H1 (cell line): ENCODE data around the gene SMPX. TPM values are rescaled to one million over a fixed set of nuclear protein-coding genes. Genes with fewer than 3 reads are reported as not detected.

Experiments
- CTCF ChIA-PET: fragments of 300-600 bp; sonication (Branson Sonifier 250); formaldehyde crosslinking; loops from one replicate; lab custom pipeline; 2021; ENCODE audit not compliant: partially characterized antibody; lab: Charles Lee
- POLR2A ChIA-PET: fragments of 300-600 bp; sonication (Branson Sonifier 250); formaldehyde crosslinking; loops from one replicate; lab custom pipeline; 2021; ENCODE audit warnings: inconsistent platforms; ENCODE audit not compliant: partially characterized antibody; lab: Charles Lee
- DNase-seq, 2 experiments: peaks; one replicate each; pipeline versions ENCODE4 v3.0.0 to v3.0.0-alpha.2; 2010 to 2022; ENCODE audit warnings: low spot score in 2 of 2, low read depth in 1 of 2, mixed read lengths in 1 of 2
- FAIRE-seq: peaks from 2 replicates; lab custom pipeline; 2011; peaks lifted over from hg19 to GRCh38; lab: Jason Lieb, UNC
- H2AFZ ChIP-seq: 2 replicates; pipeline ENCODE4 v1.8.1; 2012; ENCODE audit warnings: low read length, inconsistent platforms
- H2AK5ac ChIP-seq: 2 replicates; pipeline ENCODE4 v1.6.1; 2013; ENCODE audit warnings: low read depth, low read length
- H2BK120ac ChIP-seq: replicated peaks from 2 replicates; pipeline ENCODE3; 2013; ENCODE audit warnings: low read depth, low read length, inconsistent platforms
- H2BK12ac ChIP-seq: 2 replicates; pipeline ENCODE4 v1.6.1; 2013; ENCODE audit warnings: low read depth, low read length
- H2BK15ac ChIP-seq: 2 replicates; pipeline ENCODE4 v1.6.1; 2013; ENCODE audit warnings: low read length
- H2BK20ac ChIP-seq: 2 replicates; pipeline ENCODE4 v1.6.1; 2013; ENCODE audit warnings: low read length
- H2BK5ac ChIP-seq: 2 replicates; pipeline ENCODE4 v1.6.1; 2013; ENCODE audit warnings: low read depth, low read length
- H3K14ac ChIP-seq: 2 replicates; pipeline ENCODE4 v1.6.1; 2013; ENCODE audit warnings: inconsistent platforms; ENCODE audit not compliant: insufficient read length
- H3K18ac ChIP-seq: 2 replicates; pipeline ENCODE4 v1.6.1; 2013; ENCODE audit warnings: low read length; ENCODE audit errors: extremely low read depth
- H3K23ac ChIP-seq: 2 replicates; pipeline ENCODE4 v1.6.1; 2013; ENCODE audit warnings: inconsistent platforms; ENCODE audit not compliant: insufficient read length
- H3K23me2 ChIP-seq: 2 replicates; pipeline ENCODE4 v1.6.1; 2013; ENCODE audit warnings: low read depth, low read length
- H3K27ac ChIP-seq: 2 replicates; pipeline ENCODE4 v1.6.1; 2011; ENCODE audit warnings: low read depth, low read length, inconsistent platforms
- H3K27me3 ChIP-seq, 4 experiments: replicated peaks in 1 of 4; 1 replicate in 1 of 4; 2 replicates in 3 of 4; pipeline versions ENCODE4 v1.6.1 to v1.8.1; 2011 to 2013; ENCODE audit warnings: low read length in 3 of 4, mild to moderate bottlenecking in 3 of 4, inconsistent platforms in 2 of 4, mixed read lengths in 2 of 4, moderate library complexity in 1 of 4; ENCODE audit not compliant: control insufficient read depth in 3 of 4, insufficient read depth in 3 of 4; ENCODE audit errors: extremely low read depth in 1 of 4
- H3K36me3 ChIP-seq, 4 experiments: 2 replicates each; pipeline versions ENCODE4 v1.6.1 to v1.8.1; 2011 to 2013; ENCODE audit warnings: mild to moderate bottlenecking in 4 of 4, low read length in 3 of 4, moderate library complexity in 2 of 4, control low read depth in 1 of 4, inconsistent platforms in 1 of 4; ENCODE audit not compliant: insufficient read depth in 4 of 4, control insufficient read depth in 2 of 4
- H3K4ac ChIP-seq: replicated peaks from 2 replicates; pipeline ENCODE3; 2013; ENCODE audit warnings: low read length, low read depth, mixed read lengths, inconsistent platforms; ENCODE audit not compliant: insufficient read length
- H3K4me1 ChIP-seq, 4 experiments: replicated peaks in 1 of 4; 1 replicate in 1 of 4; 2 replicates in 3 of 4; pipeline versions ENCODE4 v1.6.1 to v1.8.1; 2011 to 2013; ENCODE audit warnings: low read length in 3 of 4, inconsistent platforms in 2 of 4, mixed read lengths in 1 of 4; ENCODE audit not compliant: insufficient read depth in 4 of 4, control insufficient read depth in 3 of 4
- H3K4me2 ChIP-seq, 2 experiments: 2 replicates each; pipeline versions ENCODE4 v1.6.1 to v1.8.1; 2011 to 2013; ENCODE audit warnings: low read depth in 2 of 2, low read length in 2 of 2, control low read depth in 1 of 2, inconsistent platforms in 1 of 2, mild to moderate bottlenecking in 1 of 2; ENCODE audit not compliant: insufficient read depth in 1 of 2
- H3K4me3 ChIP-seq, 4 experiments: fragments of 200-600, 300-600 bp in 1 of 4; sonication (generic), shearing (Covaris generic), sonication (Bioruptor Twin) in 1 of 4; 2 replicates each; pipeline versions ENCODE4 v1.5.1 to v1.8.1; 2011 to 2016; ENCODE audit warnings: low read length in 4 of 4, low read depth in 3 of 4, control low read depth in 2 of 4, inconsistent platforms in 2 of 4, mild to moderate bottlenecking in 2 of 4, mixed read lengths in 1 of 4, moderate library complexity in 1 of 4; ENCODE audit not compliant: insufficient read depth in 2 of 4; ENCODE audit errors: extremely low read depth in 1 of 4
- H3K56ac ChIP-seq: replicated peaks from 2 replicates; pipeline ENCODE3; 2013; ENCODE audit warnings: low read depth, mild to moderate bottlenecking, mixed read lengths, low read length, inconsistent platforms; ENCODE audit not compliant: insufficient read length
- H3K79me1 ChIP-seq: 2 replicates; pipeline ENCODE4 v1.6.1; 2013; ENCODE audit warnings: low read depth, low read length, control low read depth
- H3K79me2 ChIP-seq, 2 experiments: 2 replicates each; pipeline versions ENCODE4 v1.6.1 to v1.8.1; 2012 to 2013; ENCODE audit warnings: low read length in 2 of 2, mild to moderate bottlenecking in 2 of 2, inconsistent platforms in 1 of 2; ENCODE audit not compliant: insufficient read depth in 2 of 2, control insufficient read depth in 1 of 2
- H3K9ac ChIP-seq, 4 experiments: replicated peaks in 1 of 4; 1 replicate in 1 of 4; 2 replicates in 3 of 4; pipeline versions ENCODE4 v1.6.1 to v1.8.1; 2011 to 2013; ENCODE audit warnings: low read depth in 3 of 4, low read length in 3 of 4, control low read depth in 2 of 4, mild to moderate bottlenecking in 2 of 4, moderate library complexity in 2 of 4, inconsistent platforms in 1 of 4; ENCODE audit errors: extremely low read depth in 1 of 4
- H3K9me3 ChIP-seq, 2 experiments: 2 replicates each; pipeline versions ENCODE4 v1.6.1 to v1.8.1; 2012 to 2013; ENCODE audit warnings: mild to moderate bottlenecking in 2 of 2, moderate library complexity in 2 of 2, control low read depth in 1 of 2, inconsistent platforms in 1 of 2, low read depth in 1 of 2, low read length in 1 of 2, mixed read lengths in 1 of 2; ENCODE audit not compliant: insufficient read depth in 2 of 2
- H4K20me1 ChIP-seq, 2 experiments: replicated peaks in 1 of 2; 2 replicates each; pipeline versions ENCODE3 to v1.8.1; 2011 to 2013; ENCODE audit warnings: inconsistent platforms in 2 of 2, low read length in 2 of 2, mild to moderate bottlenecking in 1 of 2; ENCODE audit not compliant: insufficient read depth in 2 of 2, control insufficient read depth in 1 of 2
- H4K5ac ChIP-seq: 2 replicates; pipeline ENCODE4 v1.6.1; 2013; ENCODE audit warnings: low read length, low read depth, mixed read lengths, inconsistent platforms; ENCODE audit not compliant: insufficient read length
- H4K8ac ChIP-seq: 2 replicates; pipeline ENCODE4 v1.8.0; 2013; ENCODE audit warnings: mild to moderate bottlenecking, moderate library complexity, low read length, inconsistent platforms; ENCODE audit not compliant: insufficient read depth; ENCODE audit errors: extremely low read depth
- H4K91ac ChIP-seq: replicated peaks from 2 replicates; pipeline ENCODE3; 2013; ENCODE audit warnings: low read length, mixed read lengths, inconsistent platforms; ENCODE audit not compliant: insufficient read length
- CBX8 ChIP-seq: fragments of 300-800, 300-1000 bp; sonication (generic); IDR thresholded peaks from 2 replicates; pipeline ENCODE4 v1.7.1; 2016; ENCODE audit warnings: low read depth, low read length, borderline replicate concordance
- CREB1 ChIP-seq: IDR thresholded peaks from 2 replicates; pipeline ENCODE4 v1.6.1; 2012; ENCODE audit warnings: inconsistent platforms
- KDM5A ChIP-seq: fragments of 200-600 bp; IDR thresholded peaks from 2 replicates; pipeline ENCODE4 v1.7.1; 2012; ENCODE audit warnings: mild to moderate bottlenecking, low read length, inconsistent platforms, mixed read lengths
- POLR2A ChIP-seq, 2 experiments: IDR thresholded peaks; 1 replicate in 1 of 2; 2 replicates in 1 of 2; pipeline ENCODE4 v1.6.1; 2011; ENCODE audit warnings: low read depth in 2 of 2, low read length in 2 of 2, mild to moderate bottlenecking in 2 of 2; ENCODE audit errors: control extremely low read depth in 1 of 2
- RAD21 ChIP-seq, 2 experiments: IDR thresholded peaks in 1 of 2; conservative IDR thresholded peaks in 1 of 2; 2 replicates each; pipeline ENCODE4 v1.6.1; 2011; ENCODE audit warnings: low read depth in 2 of 2, low read length in 2 of 2, improper control_type of control experiment in 1 of 2, inconsistent platforms in 1 of 2, mild to moderate bottlenecking in 1 of 2, moderate library complexity in 1 of 2
- SP1 ChIP-seq: IDR thresholded peaks from 2 replicates; pipeline ENCODE4 v1.6.1; 2011; ENCODE audit warnings: low read depth, low read length
- polyA plus RNA-seq, 7 experiments: library from polyadenylated mRNA; depleted of rRNA in 3 of 7; stranded (reverse) in 5 of 7; unstranded in 2 of 7; fragments of >200 nt in 5 of 7; fragments of 200-250 nt in 2 of 7; gene quantifications; 1 replicate in 5 of 7; 2 replicates in 1 of 7; 4 replicates in 1 of 7; pipeline versions ENCODE4 v1.2.1 to v1.2.3, GENCODE V29; 2011 to 2013; ENCODE audit warnings: missing spikeins in 2 of 7, mixed read lengths in 2 of 7
- total RNA-seq: library from RNA; stranded (reverse); fragmentation: NEBNext Ultra II Directional; extraction: Animal tissue kit (Norgen Biotek cat#: 25700); gene quantifications from 2 replicates; pipeline ENCODE4 v1.2.1, GENCODE V29; 2021

The SMPX gene
- total and polyA plus RNA-seq, 2 of the 8 experiments (the other 6 are each of a cell fraction or from before 2014, with no cell fraction given), result not detected

DNA sequence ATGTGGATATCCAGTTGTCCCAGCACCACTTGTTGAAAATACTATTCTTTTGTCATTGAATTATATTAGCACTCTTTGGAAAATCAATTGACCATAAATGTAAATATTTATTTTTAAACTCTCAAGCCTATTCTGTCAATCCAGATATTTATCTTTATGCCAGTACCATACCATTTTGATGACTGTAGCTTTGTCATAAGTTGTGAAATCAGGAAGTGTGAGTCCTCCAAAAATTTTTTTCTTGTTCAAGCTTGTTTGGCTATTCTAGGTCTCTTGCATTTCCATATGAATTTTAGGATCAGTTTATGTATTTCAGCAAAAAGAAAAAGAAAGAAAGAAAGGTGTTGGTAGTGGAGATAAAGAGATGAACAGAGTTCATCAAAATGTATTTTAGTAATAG lies 8.2 kb upstream of the SMPX start:
- ChIA-PET CTCF (interaction anchor here (0.8 kb wide), 1 partner anchor 9 kb away, joined by 3 read pairs; no protein-coding TSS in a partner anchor), POLR2A (no interaction called here)
- H3K4me3 ChIP-seq, result no peak overlapping the region
- no peak overlapping the region for H3K9ac ChIP-seq
- H4K5ac ChIP-seq, result no peak overlapping the region
- H3K4me1 ChIP-seq, result no peaks in the 10 kb centered on the region
- no peak overlapping the region for H2AK5ac ChIP-seq
- no peaks in the 10 kb centered on the region for H3K36me3 ChIP-seq
- no peak overlapping the region for H3K14ac ChIP-seq
- H2BK15ac ChIP-seq, result no peak overlapping the region
- H2BK5ac ChIP-seq, result no peak overlapping the region
- no peaks in the 10 kb centered on the region for H3K23me2 ChIP-seq
- H2AFZ ChIP-seq, result no peak overlapping the region
- H4K20me1 ChIP-seq, result no peaks in the 10 kb centered on the region
- H3K23ac ChIP-seq, result no peak overlapping the region
- no peak overlapping the region for H4K8ac ChIP-seq
- H3K79me1 ChIP-seq, result no peaks in the 10 kb centered on the region
- no peaks in the 10 kb centered on the region for H3K27me3 ChIP-seq
- no peak overlapping the region for H3K27ac ChIP-seq
- no peak overlapping the region for H3K56ac ChIP-seq
- DNase-seq, result no peak
- H3K9me3 ChIP-seq, result no peaks in the 10 kb centered on the region
- TF ChIP-seq CBX8 (no peak), KDM5A (no peak), POLR2A (IDR thresholded peaks at IDR 0.05; ENCODE audit: control extremely low read depth in 1 of 2, low read depth in 2 of 2, low read length in 2 of 2) (no peak), RAD21 (IDR thresholded peaks at IDR 0.05 in 1 of 2, conservative IDR thresholded peaks at IDR 0.05 in 1 of 2; ENCODE audit: low read depth in 2 of 2, low read length in 2 of 2) (no peak), SP1 (no peak), CREB1 (no peak)
- H3K79me2 ChIP-seq, result no peaks in the 10 kb centered on the region
- H2BK20ac ChIP-seq, result no peak overlapping the region
- H3K18ac ChIP-seq, result no peak overlapping the region
- FAIRE-seq, result no peak
- no peak overlapping the region for H2BK12ac ChIP-seq
- no peak overlapping the region for H2BK120ac ChIP-seq
- H3K4me2 ChIP-seq, result no peak overlapping the region
- H3K4ac ChIP-seq, result no peak overlapping the region
- H4K91ac ChIP-seq, result no peak overlapping the region
